Endothelial cell (in vitro differentiated cells): ENCODE results near the gene VANGL1. TPM values are rescaled to one million over a fixed set of nuclear protein-coding genes. Genes with fewer than 3 reads are reported as not detected.

Experiments used
- DNase-seq: peaks from one replicate; pipeline ENCODE4 v3.0.0; 2021; ENCODE audit warnings: low spot score
- H3K27ac Mint-ChIP-seq: one replicate; pipeline ENCODE4 v1.8.0; 2021; ENCODE audit warnings: mixed read lengths, inconsistent platforms; ENCODE audit not compliant: unreplicated experiment
- H3K27me3 Mint-ChIP-seq: one replicate; pipeline ENCODE4 v1.8.0; 2021; ENCODE audit warnings: mild to moderate bottlenecking, moderate library complexity, mixed read lengths, inconsistent platforms; ENCODE audit not compliant: unreplicated experiment
- H3K36me3 Mint-ChIP-seq: one replicate; pipeline ENCODE4 v1.8.0; 2021; ENCODE audit warnings: mild to moderate bottlenecking, low read depth, mixed read lengths, inconsistent platforms; ENCODE audit not compliant: unreplicated experiment
- H3K4me1 Mint-ChIP-seq: one replicate; pipeline ENCODE4 v1.8.0; 2021; ENCODE audit warnings: mild to moderate bottlenecking, mixed read lengths, inconsistent platforms; ENCODE audit not compliant: unreplicated experiment
- H3K4me3 Mint-ChIP-seq: one replicate; pipeline ENCODE4 v1.8.0; 2021; ENCODE audit warnings: mild to moderate bottlenecking, mixed read lengths, inconsistent platforms; ENCODE audit not compliant: unreplicated experiment
- H3K9me3 Mint-ChIP-seq: one replicate; pipeline ENCODE4 v1.8.0; 2021; ENCODE audit warnings: mixed read lengths, inconsistent platforms; ENCODE audit not compliant: unreplicated experiment
- total RNA-seq: library from RNA; stranded (reverse); fragmentation: NEBNext Ultra II Directional; extraction: Animal tissue kit (Norgen Biotek cat#: 25700); gene quantifications from one replicate; pipeline ENCODE4 v1.2.1, GENCODE V29; 2021; ENCODE audit not compliant: unreplicated experiment
- TF ChIP-seq, protein P1 (sequence below): fragments of 200-600 bp; sonication (generic); IDR thresholded peaks from one replicate; pipeline ENCODE4 v1.5.0; 2021; ENCODE audit warnings: antibody characterized with exemption; ENCODE audit not compliant: unreplicated experiment

The VANGL1 gene
- total RNA-seq, 1 donor from 2014 or later, result 14.9 TPM

DNA sequence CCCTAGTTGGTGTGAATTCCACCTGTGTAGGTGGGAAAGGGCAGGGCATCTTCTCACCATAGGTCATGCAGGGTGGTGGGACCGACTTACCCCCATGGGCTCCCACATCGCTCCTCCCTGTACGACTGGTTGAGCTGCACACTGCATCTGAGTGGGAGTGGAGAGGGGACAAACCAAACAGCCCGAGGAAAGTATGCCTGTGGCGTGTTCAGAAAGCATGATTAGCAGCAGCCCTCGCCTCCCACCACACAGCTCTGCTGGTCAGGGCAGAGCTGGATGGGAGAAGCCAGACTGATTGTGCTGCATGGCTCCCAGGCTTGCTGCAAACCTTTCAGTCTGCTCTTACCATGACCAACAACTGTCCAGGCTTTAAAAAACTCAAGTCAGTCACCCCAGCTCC is 24.4 kb downstream of the VANGL1 start:
- Mint-ChIP-seq H3K27ac (no peak overlapping the region), H3K27me3 (no peaks in the 10 kb centered on the region)
- DNase-seq, result no peak

DNA sequence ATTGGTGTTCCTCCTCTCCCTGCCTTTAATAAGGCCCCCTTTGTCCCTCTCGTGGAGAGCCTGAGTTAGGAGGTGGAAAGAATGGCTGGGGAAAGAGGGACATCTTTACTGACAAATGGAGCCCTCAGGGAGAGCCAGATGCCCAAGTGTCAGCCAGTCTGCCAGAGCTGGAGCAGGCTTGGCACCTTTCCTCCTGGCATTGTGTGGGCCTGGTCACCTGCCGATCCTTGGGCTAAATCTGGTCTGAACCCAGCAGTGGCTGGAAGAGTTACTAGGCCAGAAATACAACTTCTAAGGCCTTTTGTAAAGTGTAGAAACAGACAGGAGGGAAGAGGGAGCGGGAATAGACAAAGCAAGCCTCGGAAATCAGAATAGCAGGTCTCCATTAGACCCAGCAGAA is 24.9 kb downstream of the VANGL1 start:
- TF ChIP-seq, protein P1, sequence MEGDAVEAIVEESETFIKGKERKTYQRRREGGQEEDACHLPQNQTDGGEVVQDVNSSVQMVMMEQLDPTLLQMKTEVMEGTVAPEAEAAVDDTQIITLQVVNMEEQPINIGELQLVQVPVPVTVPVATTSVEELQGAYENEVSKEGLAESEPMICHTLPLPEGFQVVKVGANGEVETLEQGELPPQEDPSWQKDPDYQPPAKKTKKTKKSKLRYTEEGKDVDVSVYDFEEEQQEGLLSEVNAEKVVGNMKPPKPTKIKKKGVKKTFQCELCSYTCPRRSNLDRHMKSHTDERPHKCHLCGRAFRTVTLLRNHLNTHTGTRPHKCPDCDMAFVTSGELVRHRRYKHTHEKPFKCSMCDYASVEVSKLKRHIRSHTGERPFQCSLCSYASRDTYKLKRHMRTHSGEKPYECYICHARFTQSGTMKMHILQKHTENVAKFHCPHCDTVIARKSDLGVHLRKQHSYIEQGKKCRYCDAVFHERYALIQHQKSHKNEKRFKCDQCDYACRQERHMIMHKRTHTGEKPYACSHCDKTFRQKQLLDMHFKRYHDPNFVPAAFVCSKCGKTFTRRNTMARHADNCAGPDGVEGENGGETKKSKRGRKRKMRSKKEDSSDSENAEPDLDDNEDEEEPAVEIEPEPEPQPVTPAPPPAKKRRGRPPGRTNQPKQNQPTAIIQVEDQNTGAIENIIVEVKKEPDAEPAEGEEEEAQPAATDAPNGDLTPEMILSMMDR, result no peak
- Mint-ChIP-seq H3K36me3 (peaks cover 23% of the 10 kb centered on the region), H3K27me3 (no peaks in the 10 kb centered on the region)

More for the DNA sequence above, 24.4 kb downstream of the VANGL1 start:
- Mint-ChIP-seq H3K4me1 (no peaks in the 10 kb centered on the region), H3K36me3 (peaks cover 23% of the 10 kb centered on the region), H3K4me3 (no peak overlapping the region), H3K9me3 (no peaks in the 10 kb centered on the region)
- TF ChIP-seq, protein P1, result no peak

DNA sequence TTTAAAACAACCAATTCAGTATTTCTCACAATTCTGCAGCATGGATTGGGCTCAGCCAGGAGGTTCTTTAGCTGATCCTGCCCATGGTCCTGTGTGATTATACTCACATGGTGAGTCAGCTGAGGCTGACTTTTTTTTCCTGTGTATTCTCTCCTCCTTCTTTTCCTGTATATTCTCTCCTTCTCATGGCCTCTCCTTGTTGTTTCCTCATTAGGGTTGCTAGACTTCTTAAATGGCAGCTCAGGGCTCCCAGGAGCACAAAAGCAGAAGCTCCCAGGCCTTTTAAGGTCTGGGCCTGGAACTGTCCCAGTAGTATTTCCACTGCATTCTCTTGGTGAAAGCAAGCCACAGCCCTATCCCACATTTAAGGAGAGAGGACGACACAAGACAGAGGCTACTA is 26.8 kb downstream of the VANGL1 start:
- TF ChIP-seq, protein P1, result no peak
- no peaks in the 10 kb centered on the region for H3K9me3 Mint-ChIP-seq
- no peaks in the 10 kb centered on the region for H3K4me1 Mint-ChIP-seq
- peaks cover 27% of the 10 kb centered on the region for H3K36me3 Mint-ChIP-seq
- no peaks in the 10 kb centered on the region for H3K27me3 Mint-ChIP-seq
- H3K4me3 Mint-ChIP-seq, result no peak overlapping the region
- H3K27ac Mint-ChIP-seq, result no peak overlapping the region
- no peak for DNase-seq

More for the DNA sequence above, 24.9 kb downstream of the VANGL1 start:
- Mint-ChIP-seq H3K27ac (no peak overlapping the region), H3K9me3 (no peaks in the 10 kb centered on the region), H3K4me3 (no peak overlapping the region), H3K4me1 (no peaks in the 10 kb centered on the region)
- DNase-seq, result no peak

DNA sequence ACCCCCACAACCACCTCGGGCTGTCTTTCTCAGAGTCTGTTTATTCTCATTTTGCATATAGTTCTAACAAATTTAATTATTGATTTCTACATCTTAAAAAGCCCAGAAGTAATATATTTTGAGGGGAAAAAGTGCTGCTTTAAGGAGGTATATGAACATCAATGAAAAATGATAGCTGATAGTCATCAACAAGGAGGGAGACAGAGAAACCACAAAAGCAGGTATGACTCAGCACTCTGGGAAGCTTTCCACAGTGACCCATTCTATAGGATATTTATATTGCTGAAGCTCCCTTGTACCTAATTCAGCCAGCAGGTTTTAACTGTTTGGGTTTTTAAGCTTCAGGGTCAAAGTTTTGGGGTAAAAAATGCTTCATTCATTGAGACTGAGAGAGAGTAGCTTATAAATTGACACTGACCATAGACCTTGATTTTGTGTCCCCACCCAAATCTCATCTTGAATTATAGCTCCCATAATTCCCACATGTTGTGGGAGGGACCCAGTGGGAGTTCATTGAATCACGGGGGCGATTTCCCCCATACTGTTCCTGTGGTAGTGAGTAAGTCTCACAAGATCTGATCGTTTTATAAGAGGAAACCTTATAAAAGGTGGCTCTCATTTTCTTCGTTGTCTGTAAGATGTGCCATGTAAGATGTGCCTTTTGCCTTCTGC is 27.4 kb downstream of the VANGL1 start:
- peaks cover 24% of the 10 kb centered on the region for H3K36me3 Mint-ChIP-seq
- H3K27me3 Mint-ChIP-seq, result no peaks in the 10 kb centered on the region
- no peaks in the 10 kb centered on the region for H3K4me1 Mint-ChIP-seq
- no peaks in the 10 kb centered on the region for H3K9me3 Mint-ChIP-seq
- DNase-seq, result no peak
- TF ChIP-seq, protein P1, result no peak
- no peak overlapping the region for H3K27ac Mint-ChIP-seq
- H3K4me3 Mint-ChIP-seq, result no peak overlapping the region

DNA sequence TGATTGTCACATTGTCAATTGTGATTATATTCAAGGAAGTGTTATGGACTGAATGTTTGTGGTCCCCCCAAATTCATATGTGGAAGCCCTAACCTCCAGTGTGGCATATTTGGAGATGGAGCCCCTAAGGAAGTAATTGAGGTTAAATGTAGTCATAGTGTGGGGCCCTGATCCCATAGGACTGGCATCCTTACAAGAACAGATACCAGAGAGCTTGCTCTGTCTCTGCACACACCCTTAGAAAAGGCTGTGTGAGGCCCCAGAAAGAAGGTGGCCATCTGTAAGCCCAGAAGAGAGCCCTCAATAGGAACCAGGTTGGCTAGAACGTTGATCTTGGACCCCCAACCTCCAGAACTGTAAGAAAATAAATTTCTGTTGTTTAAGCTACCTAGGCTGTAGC is 28.1 kb downstream of the VANGL1 start:
- H3K9me3 Mint-ChIP-seq, result no peaks in the 10 kb centered on the region
- H3K27me3 Mint-ChIP-seq, result no peaks in the 10 kb centered on the region
- peaks cover 25% of the 10 kb centered on the region for H3K36me3 Mint-ChIP-seq

More for the DNA sequence above, 28.1 kb downstream of the VANGL1 start:
- DNase-seq, result no peak
- no peak overlapping the region for H3K4me3 Mint-ChIP-seq
- H3K27ac Mint-ChIP-seq, result no peak overlapping the region
- TF ChIP-seq, protein P1, result no peak
- no peaks in the 10 kb centered on the region for H3K4me1 Mint-ChIP-seq
